ENCODE measurements around the gene VCX3B. TPM values are rescaled to one million over a fixed set of nuclear protein-coding genes. Genes with fewer than 3 reads are reported as not detected.

VCX3B gene
- total RNA-seq, 2 donors from 2014 or later = not detected

GRCh38 chrX:8504451-8504850, 39.8 kb downstream of the VCX3B start:
- no peak overlapping the region for H3K4me3 ChIP-seq (ENCODE audit: low read length)
- Mint-ChIP-seq H3K4me1 (peaks cover 5% of the 10 kb centered on the region), H3K36me3 (ENCODE audit: low read depth) (no peaks in the 10 kb centered on the region), H3K4me3 (no peak overlapping the region), H3K27ac (no peak overlapping the region), H3K27me3 (ENCODE audit: insufficient read depth) (no peaks in the 10 kb centered on the region), H3K9me3 (no peaks in the 10 kb centered on the region)
- H3K9me3 ChIP-seq (ENCODE audit: control insufficient read depth, low read length) = no peaks in the 10 kb centered on the region
- TF ChIP-seq CTCF (conservative IDR thresholded peaks at IDR 0.05) = no peak
- H3K36me3 ChIP-seq (ENCODE audit: control insufficient read depth, insufficient read depth, low read length) = no peaks in the 10 kb centered on the region
- WGBS, 2 experiments (ENCODE audit: insufficient coverage in 1 of 2, insufficient read length in 1 of 2) = 91 to 100% methylated on average over 2 to 4 of the region's 6 CpGs
- no peak for DNase-seq
- no peaks in the 10 kb centered on the region for H3K4me1 ChIP-seq (ENCODE audit: control insufficient read depth, insufficient read depth, low read length)
- no peaks in the 10 kb centered on the region for H3K27me3 ChIP-seq (ENCODE audit: control insufficient read depth, insufficient read depth, low read length, poor library complexity, severe bottlenecking)
- no peak overlapping the region for H3K9ac ChIP-seq (ENCODE audit: extremely low read depth, low read length, poor library complexity, severe bottlenecking)
- no peak overlapping the region for H3K27ac ChIP-seq (ENCODE audit: low read depth, low read length)
